HCT116 (cell line): ENCODE data around the gene SHISA6. TPM values are rescaled to one million over a fixed set of nuclear protein-coding genes. Genes with fewer than 3 reads are reported as not detected.

Experiments
- ATAC-seq: fragments of 200-7000 bp; cut with Tn5 transposase; 2 replicates; pipeline ENCODE4 v1.9.1; 2020; ENCODE audit warnings: mild to moderate bottlenecking, moderate library complexity
- BruUV-seq: library from RNA; stranded (reverse); fragments of 400-500 nt; replicated peaks from 2 replicates; lab custom pipeline; 2021; lab: Mats Ljungman, UMichigan
- CTCF ChIA-PET: fragments of 300-600 bp; sonication (Branson Sonifier 250); formaldehyde crosslinking; loops from one replicate; lab custom pipeline; 2021; ENCODE audit warnings: antibody characterized with exemption; lab: Charles Lee
- POLR2A ChIA-PET: fragments of 300-600, 350-600 bp; sonication (Branson Sonifier 250); formaldehyde crosslinking; loops from one replicate; lab custom pipeline; 2021; ENCODE audit warnings: antibody characterized with exemption; lab: Charles Lee
- RAD21 ChIA-PET, 2 experiments: fragments of 300-600 bp; sonication (Branson Sonifier 250); formaldehyde crosslinking; loops; one replicate each; lab custom pipeline; 2023; ENCODE audit warnings: low total read pairs in 2 of 2; ENCODE audit not compliant: uncharacterized antibody in 2 of 2, unreplicated experiment in 2 of 2, low non-redundant PET in 1 of 2; lab: Charles Lee
- DNase-seq: peaks from one replicate; pipeline ENCODE4 v3.0.0-alpha.2; 2010; ENCODE audit warnings: low read depth, low spot score
- H2AFZ ChIP-seq: fragments of 200-600 bp; shearing (Covaris generic), sonication (generic); 2 replicates; pipeline ENCODE4 v1.6.1; 2017; ENCODE audit warnings: low read depth, mixed run types, mixed read lengths, antibody characterized with exemption, low read length; ENCODE audit not compliant: poor library complexity, severe bottlenecking
- H3K27ac ChIP-seq: 2 replicates; pipeline ENCODE4 v1.5.1; 2012; ENCODE audit warnings: low read depth, low read length
- H3K27me3 ChIP-seq: fragments of 200-600 bp; sonication (generic); 2 replicates; pipeline ENCODE4 v1.6.1; 2016; ENCODE audit warnings: mixed run types, low read length, mixed read lengths; ENCODE audit not compliant: insufficient read depth
- H3K36me3 ChIP-seq, 2 experiments: fragments of 200-500 bp in 1 of 2; fragments of 200-600 bp in 1 of 2; sonication (Bioruptor generic) in 1 of 2; sonication (generic) in 1 of 2; 2 replicates each; pipeline versions ENCODE4 v1.5.1 to v1.6.1; 2014 to 2016; ENCODE audit warnings: low read length in 2 of 2, inconsistent platforms in 1 of 2, mixed read lengths in 1 of 2, mixed run types in 1 of 2; ENCODE audit not compliant: insufficient read depth in 2 of 2, control insufficient read depth in 1 of 2
- H3K4me1 ChIP-seq, 2 experiments: fragments of 200-600 bp in 1 of 2; sonication (generic) in 1 of 2; 2 replicates each; pipeline versions ENCODE4 v1.5.1 to v1.6.1; 2012 to 2017; ENCODE audit warnings: low read length in 2 of 2, inconsistent platforms in 1 of 2, mild to moderate bottlenecking in 1 of 2, mixed read lengths in 1 of 2, mixed run types in 1 of 2, moderate library complexity in 1 of 2; ENCODE audit not compliant: insufficient read depth in 2 of 2, control insufficient read depth in 1 of 2
- H3K4me2 ChIP-seq: fragments of 200-600 bp; sonication (generic); 2 replicates; pipeline ENCODE4 v1.6.1; 2017; ENCODE audit warnings: mixed run types, low read length, mixed read lengths
- H3K4me3 ChIP-seq, 2 experiments: fragments of 200-600 bp in 1 of 2; sonication (generic) in 1 of 2; replicated peaks in 1 of 2; 2 replicates each; pipeline ENCODE4 v1.5.1; 2011 to 2016; ENCODE audit warnings: low read length in 2 of 2, control low read depth in 1 of 2, low read depth in 1 of 2, mild to moderate bottlenecking in 1 of 2, mixed read lengths in 1 of 2, mixed run types in 1 of 2
- H3K79me2 ChIP-seq: fragments of 200-600 bp; sonication (generic); 2 replicates; pipeline ENCODE4 v1.6.1; 2017; ENCODE audit warnings: mild to moderate bottlenecking, mixed run types, low read length, moderate library complexity, mixed read lengths; ENCODE audit not compliant: insufficient read depth
- H3K9ac ChIP-seq: fragments of 200-600 bp; sonication (generic); 2 replicates; pipeline ENCODE4 v1.6.1; 2016; ENCODE audit warnings: low read length, mixed read lengths
- H3K9me2 ChIP-seq: fragments of 200-600 bp; sonication (generic), shearing (Covaris generic); 2 replicates; pipeline ENCODE4 v1.6.1; 2017; ENCODE audit warnings: mixed run types, mild to moderate bottlenecking, moderate library complexity; ENCODE audit not compliant: insufficient read depth
- H3K9me3 ChIP-seq, 2 experiments: fragments of 200-500 bp in 1 of 2; fragments of 200-600 bp in 1 of 2; sonication (Bioruptor generic) in 1 of 2; sonication (generic) in 1 of 2; 2 replicates each; pipeline ENCODE4 v1.6.1; 2014 to 2017; ENCODE audit warnings: low read length in 2 of 2, mixed read lengths in 2 of 2, inconsistent platforms in 1 of 2, low read depth in 1 of 2, mild to moderate bottlenecking in 1 of 2, mixed run types in 1 of 2, moderate library complexity in 1 of 2; ENCODE audit not compliant: control insufficient read depth in 1 of 2, insufficient read depth in 1 of 2
- H4K20me1 ChIP-seq: fragments of 200-600 bp; sonication (generic), shearing (Covaris generic); 2 replicates; pipeline ENCODE4 v1.6.1; 2017; ENCODE audit warnings: mixed run types, mild to moderate bottlenecking, moderate library complexity; ENCODE audit not compliant: insufficient read depth
- EGR1 ChIP-seq: IDR thresholded peaks from 2 replicates; pipeline ENCODE4 v1.6.1; 2012; ENCODE audit warnings: low read depth
- ELF1 ChIP-seq: IDR thresholded peaks from 2 replicates; pipeline ENCODE4 v1.6.1; 2012; ENCODE audit warnings: low read depth, borderline replicate concordance
- EZH2phosphoT487 ChIP-seq: fragments of 200-600 bp; IDR thresholded peaks from 2 replicates; pipeline ENCODE4 v1.6.1; 2018; ENCODE audit warnings: antibody characterized with exemption, borderline replicate concordance
- FOSL1 ChIP-seq: IDR thresholded peaks from 2 replicates; pipeline ENCODE4 v1.6.1; 2012; ENCODE audit warnings: low read depth
- JUND ChIP-seq: IDR thresholded peaks from 2 replicates; pipeline ENCODE4 v1.6.1; 2012
- POLR2A ChIP-seq: IDR thresholded peaks from 2 replicates; pipeline ENCODE4 v1.7.0; 2011; ENCODE audit warnings: borderline replicate concordance; ENCODE audit not compliant: insufficient read depth, insufficient read length; ENCODE audit errors: extremely low read depth
- POLR2AphosphoS5 ChIP-seq: IDR thresholded peaks from 2 replicates; pipeline ENCODE4 v1.6.1; 2011; ENCODE audit warnings: mild to moderate bottlenecking, low read depth, low read length, moderate library complexity
- RAD21 ChIP-seq: IDR thresholded peaks from 2 replicates; pipeline ENCODE4 v1.6.1; 2012; ENCODE audit warnings: low read depth, mild to moderate bottlenecking
- SIN3A ChIP-seq: IDR thresholded peaks from 2 replicates; pipeline ENCODE4 v1.6.1; 2012; ENCODE audit warnings: low read depth
- SP1 ChIP-seq: IDR thresholded peaks from 2 replicates; pipeline ENCODE4 v1.6.1; 2012; ENCODE audit warnings: low read depth
- TCF7L2 ChIP-seq: IDR thresholded peaks from 2 replicates; pipeline ENCODE4 v1.7.0; 2011; ENCODE audit warnings: borderline replicate concordance, inconsistent platforms; ENCODE audit not compliant: insufficient read depth, insufficient read length; ENCODE audit errors: extremely low read depth
- ZNF274 ChIP-seq: fragments of 200-500 bp; sonication (Bioruptor generic); IDR thresholded peaks from 2 replicates; pipeline ENCODE4 v1.6.1; 2014; ENCODE audit warnings: mild to moderate bottlenecking, low read depth, low read length, inconsistent platforms
- intact Hi-C: fragments of 100-400 bp; cut with micrococcal nuclease; formaldehyde crosslinking; loops from 2 replicates; pipeline ENCODE4 v1.10.0; 2022
- total RNA-seq: library from RNA; stranded (reverse); gene quantifications from one replicate; pipeline ENCODE4 v1.2.1, GENCODE V29; 2021; ENCODE audit not compliant: unreplicated experiment
- TF ChIP-seq, protein P1 (sequence below): IDR thresholded peaks from 2 replicates; pipeline ENCODE4 v1.6.1; 2012; ENCODE audit warnings: low read depth
- TF ChIP-seq, protein P2 (sequence below): IDR thresholded peaks from 2 replicates; pipeline ENCODE4 v1.6.1; 2012
- TF ChIP-seq, protein P3 (sequence below): IDR thresholded peaks from 2 replicates; pipeline ENCODE4 v1.6.1; 2012

SHISA6 gene
- total RNA-seq, 1 experiment from 2014 or later, result not detected

- Histone ChIP-seq H3K4me3 (no peak overlapping the region), H3K27me3 (no peaks in the 10 kb centered on the region), H3K4me2 (no peak overlapping the region), H3K79me2 (no peaks in the 10 kb centered on the region), H3K4me1 (no peaks in the 10 kb centered on the region), H3K9me2 (no peaks in the 10 kb centered on the region), H3K36me3 (no peaks in the 10 kb centered on the region), H2AFZ (no peak overlapping the region), H3K27ac (no peak overlapping the region), H3K9ac (no peak overlapping the region), H3K9me3 (peaks cover 0 to 37% of the 10 kb centered on the region in 2 experiments; a peak in 2 of 4 replicates), H4K20me1 (no peaks in the 10 kb centered on the region)
- no peak for DNase-seq
- ChIA-PET CTCF (no interaction called here), POLR2A (no interaction called here), RAD21 (no interaction called here)
- TF ChIP-seq ZNF274, result no peak
- no peak for TF ChIP-seq ELF1
- TF ChIP-seq, protein P1, sequence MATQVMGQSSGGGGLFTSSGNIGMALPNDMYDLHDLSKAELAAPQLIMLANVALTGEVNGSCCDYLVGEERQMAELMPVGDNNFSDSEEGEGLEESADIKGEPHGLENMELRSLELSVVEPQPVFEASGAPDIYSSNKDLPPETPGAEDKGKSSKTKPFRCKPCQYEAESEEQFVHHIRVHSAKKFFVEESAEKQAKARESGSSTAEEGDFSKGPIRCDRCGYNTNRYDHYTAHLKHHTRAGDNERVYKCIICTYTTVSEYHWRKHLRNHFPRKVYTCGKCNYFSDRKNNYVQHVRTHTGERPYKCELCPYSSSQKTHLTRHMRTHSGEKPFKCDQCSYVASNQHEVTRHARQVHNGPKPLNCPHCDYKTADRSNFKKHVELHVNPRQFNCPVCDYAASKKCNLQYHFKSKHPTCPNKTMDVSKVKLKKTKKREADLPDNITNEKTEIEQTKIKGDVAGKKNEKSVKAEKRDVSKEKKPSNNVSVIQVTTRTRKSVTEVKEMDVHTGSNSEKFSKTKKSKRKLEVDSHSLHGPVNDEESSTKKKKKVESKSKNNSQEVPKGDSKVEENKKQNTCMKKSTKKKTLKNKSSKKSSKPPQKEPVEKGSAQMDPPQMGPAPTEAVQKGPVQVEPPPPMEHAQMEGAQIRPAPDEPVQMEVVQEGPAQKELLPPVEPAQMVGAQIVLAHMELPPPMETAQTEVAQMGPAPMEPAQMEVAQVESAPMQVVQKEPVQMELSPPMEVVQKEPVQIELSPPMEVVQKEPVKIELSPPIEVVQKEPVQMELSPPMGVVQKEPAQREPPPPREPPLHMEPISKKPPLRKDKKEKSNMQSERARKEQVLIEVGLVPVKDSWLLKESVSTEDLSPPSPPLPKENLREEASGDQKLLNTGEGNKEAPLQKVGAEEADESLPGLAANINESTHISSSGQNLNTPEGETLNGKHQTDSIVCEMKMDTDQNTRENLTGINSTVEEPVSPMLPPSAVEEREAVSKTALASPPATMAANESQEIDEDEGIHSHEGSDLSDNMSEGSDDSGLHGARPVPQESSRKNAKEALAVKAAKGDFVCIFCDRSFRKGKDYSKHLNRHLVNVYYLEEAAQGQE, result no peak
- TF ChIP-seq FOSL1, result no peak
- TF ChIP-seq, protein P2, sequence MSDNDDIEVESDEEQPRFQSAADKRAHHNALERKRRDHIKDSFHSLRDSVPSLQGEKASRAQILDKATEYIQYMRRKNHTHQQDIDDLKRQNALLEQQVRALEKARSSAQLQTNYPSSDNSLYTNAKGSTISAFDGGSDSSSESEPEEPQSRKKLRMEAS, result no peak
- no peak for TF ChIP-seq RAD21
- no peak for TF ChIP-seq EZH2phosphoT487
- TF ChIP-seq, protein P3, sequence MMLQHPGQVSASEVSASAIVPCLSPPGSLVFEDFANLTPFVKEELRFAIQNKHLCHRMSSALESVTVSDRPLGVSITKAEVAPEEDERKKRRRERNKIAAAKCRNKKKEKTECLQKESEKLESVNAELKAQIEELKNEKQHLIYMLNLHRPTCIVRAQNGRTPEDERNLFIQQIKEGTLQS, result no peak
- TF ChIP-seq EGR1, result no peak
- no peak for TF ChIP-seq SIN3A
- TF ChIP-seq SP1, result no peak
- no peak for TF ChIP-seq POLR2AphosphoS5
- TF ChIP-seq JUND, result no peak
- TF ChIP-seq TCF7L2, result no peak
- no peak for TF ChIP-seq POLR2A
- no peak for ATAC-seq
- intact Hi-C loops, result no loop called here
- BruUV-seq, result no TSS peak
These were observed 31.2 kb downstream of the SHISA6 start for GRCh38 chr17:11272191-11272590.
